HUDEP-2 (cell line): ENCODE measurements around the gene RBMS3.
A peak's percentile ranks its signal among the peaks of the same experiment; 100 is the strongest.

ENCODE experiments used
- DNase-seq, 76 experiments: peaks; one replicate each; lab custom pipeline; 2025; ENCODE audit not compliant: unreplicated experiment in 76 of 76; lab: John Stamatoyannopoulos, UW

RBMS3 gene

DNA sequence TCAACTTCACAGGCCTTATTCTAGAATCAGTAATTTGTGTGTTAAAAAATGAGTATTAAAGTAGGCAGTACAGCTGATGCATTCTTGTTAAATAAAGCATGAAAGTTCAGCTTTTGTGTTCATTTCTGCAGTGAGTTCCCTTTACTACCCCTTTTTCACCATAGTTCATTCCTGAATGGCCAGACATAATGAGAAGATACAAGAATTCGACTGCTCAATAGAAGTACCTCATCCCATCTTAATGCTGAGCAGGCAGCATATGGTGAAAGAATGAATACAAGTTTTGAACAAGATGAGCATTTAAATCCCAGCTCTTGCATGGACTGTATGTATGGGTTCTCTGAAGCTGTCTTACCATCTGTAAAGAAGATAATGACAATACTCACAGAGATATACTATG, 677.9 kb downstream of the RBMS3 start:
- no peak for DNase-seq

- no peak for DNase-seq
Measured at GRCh38 chr3:29971895-29972294, 691.0 kb downstream of the RBMS3 start.

GRCh38 chr3:29972320-29972993, 691.6 kb downstream of the RBMS3 start:
- no peak for DNase-seq

GRCh38 chr3:29973763-29974162, 692.9 kb downstream of the RBMS3 start:
- no peak for DNase-seq

GRCh38 chr3:29976871-29977270, 696.0 kb downstream of the RBMS3 start:
- DNase-seq, result no peak

- DNase-seq, result no peak
Measured at GRCh38 chr3:29977360-29977759, 696.5 kb downstream of the RBMS3 start.

DNA sequence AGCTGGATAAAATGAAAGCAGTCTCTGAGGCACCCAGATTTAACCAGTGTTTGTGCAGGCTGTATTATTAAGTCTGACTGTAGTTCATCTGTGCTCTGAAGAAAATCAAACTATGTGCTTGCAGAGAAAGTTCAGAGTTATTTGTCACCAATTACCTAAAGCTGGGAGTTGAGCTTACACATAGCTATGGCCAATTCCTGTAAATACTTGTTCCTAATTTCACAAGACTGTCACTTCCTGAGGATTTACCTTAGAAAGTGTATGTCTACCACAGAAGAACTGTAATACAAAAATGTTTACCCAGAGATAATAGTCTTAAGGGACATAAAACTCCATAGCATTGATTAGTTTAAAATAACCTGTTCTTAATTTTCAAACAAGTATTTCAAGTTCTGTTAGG, 697.2 kb downstream of the RBMS3 start:
- DNase-seq, result no peak

- no peak for DNase-seq
Measured at GRCh38 chr3:29991198-29991597, 710.3 kb downstream of the RBMS3 start.

GRCh38 chr3:30002797-30003196, 721.9 kb downstream of the RBMS3 start:
- DNase-seq, result no peak

- DNase-seq, result no peak
Measured at GRCh38 chr3:30003741-30004140, 722.9 kb downstream of the RBMS3 start.

GRCh38 chr3:30004481-30004880, 723.6 kb downstream of the RBMS3 start:
- DNase-seq, result no peak

- DNase-seq, result no peak
Measured at GRCh38 chr3:30006111-30006510, 725.2 kb downstream of the RBMS3 start.

DNA sequence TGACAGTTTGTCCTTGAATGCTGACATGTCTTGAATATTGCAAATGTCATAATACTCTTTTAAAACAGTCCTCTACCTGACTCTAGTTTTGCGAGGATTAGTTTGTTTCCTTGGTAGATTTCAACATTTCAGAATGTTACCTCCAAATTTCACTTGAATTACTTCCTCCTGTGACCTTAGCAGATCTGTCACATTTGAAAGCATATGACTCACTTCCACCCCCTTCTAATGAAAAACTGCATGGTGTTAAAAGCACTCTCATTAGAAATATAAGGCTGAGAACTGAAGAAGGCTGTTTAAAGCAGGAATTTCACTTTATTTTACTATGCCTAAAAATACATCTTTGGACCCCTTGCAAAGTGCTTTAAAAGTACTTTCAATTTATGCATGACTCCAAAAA, 726.8 kb downstream of the RBMS3 start:
- DNase-seq, result no peak

DNA sequence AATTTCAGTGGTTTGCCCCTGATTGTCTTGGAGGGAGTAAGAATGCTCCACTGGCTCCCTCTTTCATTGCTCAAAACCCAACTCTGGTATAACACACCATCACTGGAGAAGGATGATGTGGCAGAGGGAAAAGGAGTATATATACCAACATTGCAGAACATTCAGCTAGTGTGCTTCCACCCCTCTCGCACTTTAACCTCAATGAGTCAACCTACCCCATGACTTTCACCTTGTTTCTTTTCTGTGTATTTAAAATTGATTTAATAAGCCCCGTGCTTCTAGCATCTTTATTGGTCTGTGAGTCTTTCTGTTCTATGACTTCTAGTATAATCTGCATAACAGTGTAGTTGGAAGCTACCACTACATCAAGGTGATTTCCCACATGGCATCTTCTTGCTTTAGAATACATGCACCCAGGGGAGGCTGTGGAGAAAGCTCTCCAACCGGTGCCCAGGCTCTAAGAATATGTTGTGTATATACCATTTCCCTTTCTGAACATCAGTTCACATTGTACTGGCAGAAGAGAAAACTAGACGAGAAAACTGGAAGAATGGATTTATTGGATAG, 730.4 kb downstream of the RBMS3 start:
- no peak for DNase-seq

GRCh38 chr3:30012941-30013543, 732.2 kb downstream of the RBMS3 start:
- DNase-seq, result peak in 45 of 76 experiments; percentile 0 to 58 (median 10)

- no peak for DNase-seq
Measured at GRCh38 chr3:30017901-30018300, 737.0 kb downstream of the RBMS3 start.

DNA sequence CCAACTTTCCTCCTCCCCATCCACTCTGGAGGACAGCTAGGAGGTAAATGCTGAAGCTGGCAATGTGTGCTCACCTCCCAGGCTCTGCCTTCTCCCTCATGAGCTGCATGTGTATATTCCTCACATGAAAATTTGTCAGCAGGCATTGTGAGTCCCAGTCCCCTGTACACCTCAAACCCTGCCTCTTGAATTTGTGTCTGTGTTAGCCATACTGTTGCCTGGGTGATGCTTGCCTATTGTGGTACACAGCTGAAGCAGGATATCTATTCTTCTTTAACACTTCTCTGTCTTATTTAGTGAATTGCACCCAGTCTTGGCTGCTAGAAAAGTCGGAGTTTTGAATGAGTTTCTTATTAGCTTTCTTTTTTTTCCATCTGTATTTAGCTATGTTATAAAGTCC, 739.5 kb downstream of the RBMS3 start:
- no peak for DNase-seq

GRCh38 chr3:30024466-30024865, 743.6 kb downstream of the RBMS3 start:
- DNase-seq, result no peak

DNA sequence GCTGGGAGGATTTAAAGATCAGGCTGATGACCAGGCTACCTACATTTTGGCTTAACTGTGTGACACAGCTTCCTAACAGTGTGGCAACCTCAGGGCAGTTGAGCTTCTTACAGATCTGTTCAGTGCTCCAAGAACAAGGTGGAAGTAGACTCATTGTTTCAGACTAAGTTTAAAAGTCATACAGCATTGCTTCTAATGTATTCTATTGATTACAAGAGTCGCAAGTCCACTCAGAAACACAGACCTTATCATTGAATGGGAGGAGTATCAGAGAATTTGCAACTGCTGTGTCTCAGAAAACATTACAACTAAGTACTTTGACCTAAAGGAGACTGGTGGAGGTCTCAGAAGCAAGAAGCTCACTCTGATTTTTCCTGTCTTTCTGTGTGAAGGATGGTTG, 746.0 kb downstream of the RBMS3 start:
- DNase-seq, result no peak

DNA sequence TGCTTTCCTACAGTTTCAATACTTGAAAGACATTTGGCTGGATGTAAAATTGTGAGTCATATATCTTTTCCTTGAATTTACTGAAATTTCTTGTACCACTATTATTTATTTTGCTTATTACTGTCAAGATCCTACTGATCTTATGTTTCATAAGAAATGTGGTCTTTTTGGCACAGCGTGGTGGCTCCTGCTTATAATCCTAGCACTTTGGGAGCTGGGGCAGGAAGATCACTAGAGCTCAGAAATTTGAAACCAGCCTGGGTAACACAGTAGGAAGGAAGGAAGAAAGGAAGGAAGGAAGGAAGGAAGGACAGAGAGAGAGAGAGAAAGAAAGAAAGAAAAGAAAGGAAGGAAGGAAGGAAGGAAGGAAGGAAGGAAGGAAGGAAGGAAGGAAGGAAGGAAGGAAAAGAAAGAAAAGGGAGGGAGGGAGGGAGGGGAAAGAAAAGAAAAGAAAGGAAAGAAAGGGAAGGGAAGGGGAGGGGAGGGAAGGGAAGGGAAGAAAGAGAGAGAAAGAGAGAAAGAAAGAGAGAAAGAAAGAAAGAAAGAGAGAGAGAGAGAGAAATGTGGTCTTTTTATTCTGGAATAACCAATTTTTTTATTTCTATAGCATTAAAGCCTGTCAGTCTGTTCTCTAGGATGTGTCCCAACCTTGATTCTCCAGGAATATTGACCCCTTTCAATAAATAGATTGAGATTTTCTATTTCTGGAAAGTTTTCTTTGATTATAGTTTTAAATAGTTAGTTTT, 753.5 kb downstream of the RBMS3 start:
- no peak for DNase-seq

DNA sequence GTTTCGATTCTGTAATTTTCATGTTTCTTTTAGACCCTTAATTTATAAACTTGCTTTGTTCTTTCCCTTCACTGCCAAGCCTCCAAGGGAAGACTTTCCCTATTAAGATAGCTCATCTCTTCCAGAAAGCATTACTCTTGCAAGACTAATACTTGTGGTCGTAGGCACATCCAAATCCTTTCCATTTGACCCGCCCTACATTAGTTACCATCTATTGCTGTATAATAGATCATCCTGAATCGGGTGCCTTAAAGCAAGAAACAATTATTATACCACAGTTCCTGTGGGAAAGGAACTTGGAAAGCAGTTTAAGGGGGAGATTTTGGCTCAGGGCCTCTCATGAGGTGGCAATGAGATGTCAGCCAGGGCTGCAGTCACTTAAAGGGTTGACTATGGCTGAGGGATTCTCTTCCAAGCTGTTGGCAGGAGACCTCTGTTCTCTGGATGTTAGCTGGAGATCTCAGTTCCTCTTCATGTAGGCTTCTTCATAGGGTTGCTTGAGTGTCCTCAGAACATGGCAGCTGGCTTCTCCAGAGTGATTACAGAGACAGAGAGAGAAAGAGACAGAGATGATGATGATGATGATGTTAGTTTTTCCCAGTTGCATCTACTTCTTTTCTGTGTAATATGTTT, 755.2 kb downstream of the RBMS3 start:
- no peak for DNase-seq
